Choroid plexus epithelial cell (primary cell): ENCODE data around the gene TAS2R60.

Experiments
- DNase-seq: peaks from one replicate; pipeline ENCODE4 v3.0.0-alpha.2; 2010; ENCODE audit warnings: low read depth
- H3K4me3 ChIP-seq: 2 replicates; pipeline ENCODE4 v1.5.1; 2011; ENCODE audit warnings: low read depth, mild to moderate bottlenecking, control low read depth, low read length, moderate library complexity
- CTCF ChIP-seq: conservative IDR thresholded peaks from 2 replicates; pipeline ENCODE4 v1.5.1; 2011; ENCODE audit warnings: low read depth, mild to moderate bottlenecking, control low read depth, inconsistent platforms, low read length, moderate library complexity

TAS2R60 gene

GRCh38 chr7:143435266-143435665, 8.0 kb upstream of the TAS2R60 start:
- no peak for DNase-seq
- no peak for TF ChIP-seq CTCF
- H3K4me3 ChIP-seq = no peak overlapping the region

- no peak for TF ChIP-seq CTCF
Measured at GRCh38 chr7:143436325-143436946, 6.8 kb upstream of the TAS2R60 start.

GRCh38 chr7:143437578-143437977, 5.7 kb upstream of the TAS2R60 start:
- no peak for DNase-seq

More at GRCh38 chr7:143436325-143436946, 6.8 kb upstream of the TAS2R60 start:
- DNase-seq = no peak
- H3K4me3 ChIP-seq = no peak overlapping the region

GRCh38 chr7:143439866-143440265, 3.4 kb upstream of the TAS2R60 start:
- DNase-seq = no peak
- no peak for TF ChIP-seq CTCF
- no peak overlapping the region for H3K4me3 ChIP-seq

More at GRCh38 chr7:143437578-143437977, 5.7 kb upstream of the TAS2R60 start:
- no peak overlapping the region for H3K4me3 ChIP-seq
- TF ChIP-seq CTCF = no peak

- TF ChIP-seq CTCF = no peak
- DNase-seq = no peak
- no peak overlapping the region for H3K4me3 ChIP-seq
Measured at GRCh38 chr7:143444063-143444782, 970 bp downstream of the TAS2R60 start.

GRCh38 chr7:143444785-143445184, 1.5 kb downstream of the TAS2R60 start:
- DNase-seq = no peak
- no peak overlapping the region for H3K4me3 ChIP-seq
- TF ChIP-seq CTCF = no peak

- no peak for TF ChIP-seq CTCF
- no peak overlapping the region for H3K4me3 ChIP-seq
- no peak for DNase-seq
Measured at GRCh38 chr7:143447466-143447865, 4.2 kb downstream of the TAS2R60 start.
